Tibial nerve (tissue), 4 donors: ENCODE data around the gene SIGLEC6. TPM values are rescaled to one million over a fixed set of nuclear protein-coding genes. Genes with fewer than 3 reads are reported as not detected.

Source experiments
- DNase-seq, 2 donors: peaks; one replicate each; pipeline ENCODE4 v3.0.0-alpha.2; 2019; ENCODE audit warnings: low spot score in 2 of 2
- H3K27ac ChIP-seq, 4 donors: fragments of 200-600 bp; sonication (generic) in 3 of 4; one replicate each; pipeline ENCODE4 v1.5.1; 2017 to 2019; ENCODE audit warnings: mild to moderate bottlenecking in 1 of 4
- H3K27me3 ChIP-seq, 2 donors: fragments of 200-600 bp; sonication (generic) in 1 of 2; one replicate each; pipeline versions ENCODE4 v1.5.1 to v1.6.0; 2017 to 2019
- H3K36me3 ChIP-seq, 3 donors: fragments of 200-600 bp; sonication (generic); one replicate each; pipeline ENCODE4 v1.5.1; 2018 to 2019
- H3K4me1 ChIP-seq, 4 donors: fragments of 200-600 bp; sonication (generic) in 3 of 4; one replicate each; pipeline ENCODE4 v1.5.1; 2017 to 2019
- H3K4me3 ChIP-seq, 4 donors: fragments of 200-600 bp; sonication (generic) in 3 of 4; one replicate each; pipeline ENCODE4 v1.5.1; 2017 to 2019; ENCODE audit warnings: mild to moderate bottlenecking in 1 of 4, moderate library complexity in 1 of 4
- H3K9me3 ChIP-seq, 4 donors: fragments of 200-600 bp; sonication (generic) in 3 of 4; one replicate each; pipeline ENCODE4 v1.5.1; 2017 to 2019
- CTCF ChIP-seq, 5 experiments: fragments of 200-600 bp in 3 of 5; fragments of 450-650 bp in 2 of 5; sonication (generic) in 3 of 5; IDR thresholded peaks; one replicate each; pipeline ENCODE4 v1.5.1; 2016 to 2019; ENCODE audit warnings: antibody characterized with exemption in 5 of 5, mild to moderate bottlenecking in 3 of 5, moderate library complexity in 2 of 5
- EP300 ChIP-seq, 2 donors: sonication (generic); formaldehyde crosslinking; IDR thresholded peaks; one replicate each; pipeline ENCODE4 v1.6.1; 2017; ENCODE audit warnings: antibody characterized with exemption in 2 of 2, mild to moderate bottlenecking in 1 of 2
- POLR2A ChIP-seq, 2 donors: fragments of 450-650 bp; IDR thresholded peaks; one replicate each; pipeline ENCODE4 v1.6.1; 2017; ENCODE audit warnings: antibody characterized with exemption in 2 of 2, mild to moderate bottlenecking in 2 of 2, moderate library complexity in 2 of 2
- WGBS, 2 donors: methylation state at CpG; one replicate each; pipeline ENCODE4 v1.1.5; 2018; 5-methylcytosine and 5-hydroxymethylcytosine counted together
- total RNA-seq, 4 donors: library from RNA; depleted of rRNA; stranded (reverse); fragments of >200 nt; gene quantifications; one replicate each; pipeline ENCODE4 v1.1.0, GENCODE V29; 2016

SIGLEC6 gene
- total RNA-seq, 4 donors from 2014 or later = 0.44 to 1.5 (median 0.59) TPM

GRCh38 chr19:51571599-51571998 is 40.1 kb upstream of the SIGLEC6 start:
- WGBS, 2 donors = 7 to 8% methylated on average over 8 of the region's 8 CpGs
- Histone ChIP-seq H3K4me3 (peak overlapping the region; percentile 39 to 73 (median 62)), H3K27ac (peak overlapping the region in 2 of 4 donors; percentile 80 to 83), H3K27me3 (peaks cover 0 to 12% of the 10 kb centered on the region in 2 donors), H3K9me3 (no peaks in the 10 kb centered on the region), H3K4me1 (peaks cover 0 to 23% (median 9%) of the 10 kb centered on the region in 4 donors), H3K36me3 (peaks cover 0 to 29% (median 0%) of the 10 kb centered on the region in 3 donors)
- DNase-seq = no peak
- TF ChIP-seq CTCF (IDR thresholded peaks at IDR 0.05) = no peak
- TF ChIP-seq POLR2A (IDR thresholded peaks at IDR 0.05) = no peak
- no peak for TF ChIP-seq EP300 (IDR thresholded peaks at IDR 0.05)

GRCh38 chr19:51570962-51571575 is 39.6 kb upstream of the SIGLEC6 start, which contains the start of gene ZNF175:
ZNF175 (plus strand) TSS chr19:51571283; CDS start chr19:51573330, 2,047 bp downstream.
- Histone ChIP-seq H3K36me3 (peaks cover 0 to 24% (median 0%) of the 10 kb centered on the region in 3 donors), H3K27me3 (peaks cover 0 to 12% of the 10 kb centered on the region in 2 donors), H3K4me3 (peak within 1 kb of the TSS; percentile 39 to 73 (median 62)), H3K9me3 (no peaks in the 10 kb centered on the region), H3K4me1 (peaks cover 0 to 23% (median 9%) of the 10 kb centered on the region in 4 donors), H3K27ac (peak within 1 kb of the TSS in 3 of 4 donors; percentile 48 to 83 (median 80))
- peak; percentile 81 to 94 for DNase-seq
- peak; percentile 82 to 87 for TF ChIP-seq EP300 (IDR thresholded peaks at IDR 0.05)
- TF ChIP-seq POLR2A (IDR thresholded peaks at IDR 0.05) = no peak
- no peak for TF ChIP-seq CTCF (IDR thresholded peaks at IDR 0.05)
- 0% methylated on average over 29 to 30 of the region's 30 CpGs for WGBS, 2 donors

GRCh38 chr19:51568456-51568855 is 37.0 kb upstream of the SIGLEC6 start:
- no peaks in the 10 kb centered on the region for H3K9me3 ChIP-seq
- TF ChIP-seq EP300 (IDR thresholded peaks at IDR 0.05) (no peak), CTCF (IDR thresholded peaks at IDR 0.05) (no peak), POLR2A (IDR thresholded peaks at IDR 0.05) (no peak)
- H3K36me3 ChIP-seq = peaks cover 0 to 5% (median 0%) of the 10 kb centered on the region in 3 donors
- peaks cover 0 to 24% of the 10 kb centered on the region in 2 donors for H3K27me3 ChIP-seq
- H3K4me1 ChIP-seq = peaks cover 0 to 20% (median 9%) of the 10 kb centered on the region in 4 donors
- no peak overlapping the region for H3K27ac ChIP-seq
- no peak overlapping the region for H3K4me3 ChIP-seq
- WGBS, 2 donors = 90 to 92% methylated on average over 1 of the region's 1 CpG
- no peak for DNase-seq

- Histone ChIP-seq H3K36me3 (no peaks in the 10 kb centered on the region), H3K4me3 (no peak overlapping the region), H3K4me1 (peaks cover 0 to 11% (median 8%) of the 10 kb centered on the region in 4 donors), H3K27ac (no peak overlapping the region), H3K27me3 (peaks cover 0 to 24% of the 10 kb centered on the region in 2 donors), H3K9me3 (no peaks in the 10 kb centered on the region)
- TF ChIP-seq EP300 (IDR thresholded peaks at IDR 0.05) (no peak), POLR2A (IDR thresholded peaks at IDR 0.05) (no peak), CTCF (IDR thresholded peaks at IDR 0.05) (no peak)
- WGBS, 2 donors = 79 to 83% methylated on average over 4 of the region's 4 CpGs
- DNase-seq = no peak
Observed at GRCh38 chr19:51567583-51567982, 36.1 kb upstream of the SIGLEC6 start.

GRCh38 chr19:51566489-51567100 is 35.1 kb upstream of the SIGLEC6 start:
- Histone ChIP-seq H3K4me3 (no peak overlapping the region), H3K36me3 (no peaks in the 10 kb centered on the region), H3K4me1 (peaks cover 0 to 1% (median under 1%) of the 10 kb centered on the region in 4 donors), H3K27me3 (peaks cover 0 to 24% of the 10 kb centered on the region in 2 donors), H3K9me3 (no peaks in the 10 kb centered on the region), H3K27ac (no peak overlapping the region)
- 73 to 74% methylated on average over 8 of the region's 8 CpGs for WGBS, 2 donors
- DNase-seq = no peak
- no peak for TF ChIP-seq EP300 (IDR thresholded peaks at IDR 0.05)
- no peak for TF ChIP-seq CTCF (IDR thresholded peaks at IDR 0.05)
- no peak for TF ChIP-seq POLR2A (IDR thresholded peaks at IDR 0.05)
